GM19463 (cell line): Measurements from ENCODE around the gene CASP5.
"Not testable (repeated sequence)": the region's sequence is repeated elsewhere in the genome, so short reads cannot be mapped to it uniquely, and the experiment has no call there.

ENCODE experiments used
- ATAC-seq: cut with Tn5 transposase; IDR thresholded peaks from one replicate; pipeline ENCODE4 v1.9.1; 2021; ENCODE audit warnings: mild to moderate bottlenecking, moderate library complexity; ENCODE audit not compliant: unreplicated experiment

The CASP5 gene

DNA sequence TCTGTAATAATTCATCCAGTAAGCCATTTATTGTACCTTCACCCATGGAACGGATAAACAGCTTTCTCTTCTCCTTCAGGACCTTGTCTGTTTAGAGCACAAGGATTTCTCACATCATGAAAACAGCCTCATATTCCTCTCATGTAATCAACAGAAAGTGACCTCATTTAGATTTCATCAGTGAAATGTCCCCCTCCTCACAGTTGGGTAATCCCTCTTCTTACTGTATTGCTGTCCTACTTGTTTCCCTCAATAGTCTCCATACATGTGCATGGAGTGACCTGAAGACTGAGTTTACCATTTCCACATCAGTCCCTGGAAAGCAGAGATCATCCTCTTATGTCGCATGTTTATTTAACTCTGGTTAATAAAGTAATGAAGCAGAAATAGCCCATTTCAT is 11.4 kb upstream of the CASP5 start:
- ATAC-seq: peak; percentile 2

DNA sequence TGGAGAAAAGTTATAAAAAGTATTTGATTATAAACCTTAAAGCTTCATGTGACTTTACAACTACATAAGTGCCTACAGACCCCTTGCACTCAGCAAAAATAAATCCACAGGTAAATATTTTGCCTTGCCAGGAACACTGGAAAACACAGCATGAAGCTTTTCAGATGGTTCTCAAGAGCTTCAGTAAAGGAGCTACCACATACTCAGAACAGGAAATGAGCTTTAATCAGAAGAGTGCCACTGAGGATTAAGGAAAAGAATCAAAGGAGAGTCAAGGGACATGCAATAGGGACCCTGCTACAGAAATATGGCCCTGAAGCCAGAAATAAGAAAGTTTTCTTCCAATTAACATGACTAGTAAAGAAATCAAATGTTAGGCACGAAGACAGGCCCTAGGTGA is 10.8 kb upstream of the CASP5 start:
- ATAC-seq: no peak

GRCh38 chr11:105033343-105033742 is 10.4 kb upstream of the CASP5 start:
- ATAC-seq: no peak

GRCh38 chr11:105032495-105032894 is 9.5 kb upstream of the CASP5 start:
- no peak for ATAC-seq

DNA sequence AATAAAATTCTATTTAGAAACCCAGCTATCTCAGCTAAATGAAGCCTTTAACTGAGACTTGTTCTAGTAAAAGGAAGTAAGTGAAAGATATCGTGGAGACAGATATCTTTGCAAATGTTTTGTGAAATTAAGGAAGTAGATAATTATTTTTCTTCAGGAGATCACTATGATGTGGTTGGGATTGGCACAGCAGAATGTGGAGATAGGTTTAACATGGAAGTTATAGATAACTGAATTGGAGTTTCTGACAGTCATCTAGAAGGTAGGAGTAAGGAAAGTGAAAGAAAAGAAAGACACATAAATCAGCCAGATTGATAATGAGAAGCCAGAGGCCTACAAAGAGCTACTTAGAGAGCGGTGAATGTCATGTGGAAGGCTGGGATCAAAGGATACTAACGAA is 4.7 kb upstream of the CASP5 start:
- no peak for ATAC-seq

GRCh38 chr11:105024394-105024793 is 1.4 kb upstream of the CASP5 start:
- no peak for ATAC-seq

- ATAC-seq: no peak
These were observed 441 bp downstream of the CASP5 start for GRCh38 chr11:105022527-105022926.

DNA sequence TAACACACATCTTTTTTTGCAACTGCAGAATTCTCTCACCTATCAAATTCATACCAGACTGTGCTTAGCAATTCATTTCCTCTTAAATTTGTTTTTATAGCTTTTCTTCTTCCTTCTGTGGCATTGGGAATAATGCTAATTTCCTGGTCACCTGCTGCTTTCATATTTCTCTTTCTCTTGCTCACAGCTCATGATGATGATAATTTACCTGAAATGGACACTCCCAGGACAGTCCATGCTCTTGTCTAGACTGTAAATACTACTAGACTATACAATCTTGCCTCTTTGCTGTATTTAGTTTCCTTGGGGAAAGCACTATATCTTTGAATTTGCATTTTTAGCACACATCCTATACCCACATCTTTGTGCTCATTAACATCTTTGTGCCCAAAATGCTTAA is 15.5 kb downstream of the CASP5 start:
- ATAC-seq: no peak

DNA sequence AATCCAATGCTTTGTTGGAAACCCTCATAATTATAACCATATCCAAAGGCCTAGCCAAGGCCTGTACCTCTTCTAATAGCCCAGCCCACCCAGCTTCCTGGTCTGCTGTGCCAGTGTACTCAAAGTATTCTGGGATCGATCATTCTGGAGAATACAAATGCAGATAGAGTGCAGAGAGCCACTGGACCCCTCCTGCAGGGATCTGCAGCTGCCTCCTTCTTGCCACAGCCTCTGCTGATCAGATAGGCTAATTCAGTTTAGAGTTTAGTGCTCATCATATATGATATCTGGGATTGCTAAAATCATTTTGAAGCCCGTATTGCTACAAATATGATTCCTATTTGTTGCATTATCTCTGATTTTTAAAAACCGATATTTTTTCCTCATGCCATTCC is 17.5 kb downstream of the CASP5 start:
- no peak for ATAC-seq

DNA sequence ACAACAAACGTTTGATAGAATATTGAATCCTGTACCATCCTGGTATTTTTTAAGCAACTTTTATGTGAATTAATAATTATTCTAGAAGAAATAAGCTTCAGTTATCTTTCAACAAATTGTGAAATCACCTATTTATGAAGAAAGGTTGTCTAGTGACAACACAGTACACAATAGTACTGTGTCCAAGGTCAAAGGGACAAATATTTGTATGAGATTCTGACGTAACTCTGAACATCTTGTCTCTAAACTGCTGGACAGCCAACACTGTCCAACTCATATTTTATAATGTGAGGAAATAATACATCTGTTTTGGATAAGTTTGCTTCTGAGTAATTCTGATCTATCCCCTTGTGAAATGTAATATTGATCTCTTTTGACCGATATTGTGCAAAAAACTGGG is 18.9 kb downstream of the CASP5 start:
- no peak for ATAC-seq

DNA sequence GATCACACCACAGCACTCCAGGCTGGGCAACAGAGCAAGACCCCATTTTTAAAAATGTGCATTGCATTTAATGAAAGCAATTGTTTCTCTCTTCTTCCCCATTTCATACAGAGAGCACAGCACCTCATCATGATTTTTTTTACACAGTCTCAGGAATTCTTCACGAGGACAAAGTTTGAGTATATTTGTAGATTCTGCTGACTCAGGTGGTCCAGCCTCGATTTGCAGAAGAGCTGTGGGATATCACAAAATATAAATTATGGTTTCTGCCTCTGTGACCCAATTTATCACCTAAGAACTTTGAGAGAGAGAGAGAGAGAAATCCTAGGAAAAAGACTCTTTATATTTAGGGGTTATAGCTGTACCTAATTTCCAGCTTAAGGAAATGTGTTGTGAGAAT is 19.8 kb downstream of the CASP5 start:
- no peak for ATAC-seq

DNA sequence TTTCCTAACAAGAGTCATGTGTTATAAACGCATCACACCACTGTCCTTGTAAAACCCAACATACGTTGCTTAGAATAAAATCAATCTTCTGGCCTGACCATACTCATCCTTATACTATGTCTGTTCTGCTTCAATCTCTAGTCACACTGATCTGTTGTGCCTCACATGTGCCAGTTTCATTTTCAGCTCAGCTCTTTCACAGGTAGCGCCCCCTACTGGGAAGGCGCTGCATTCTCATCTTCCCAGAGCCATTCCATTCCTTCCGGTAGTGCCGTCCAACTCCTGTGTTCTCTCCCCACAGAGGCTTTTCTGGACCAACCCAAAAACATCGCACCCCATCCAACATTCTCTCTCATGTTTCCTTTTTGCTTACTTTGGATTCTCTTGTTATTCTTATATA is 22.2 kb downstream of the CASP5 start:
- ATAC-seq: peak; percentile 91

DNA sequence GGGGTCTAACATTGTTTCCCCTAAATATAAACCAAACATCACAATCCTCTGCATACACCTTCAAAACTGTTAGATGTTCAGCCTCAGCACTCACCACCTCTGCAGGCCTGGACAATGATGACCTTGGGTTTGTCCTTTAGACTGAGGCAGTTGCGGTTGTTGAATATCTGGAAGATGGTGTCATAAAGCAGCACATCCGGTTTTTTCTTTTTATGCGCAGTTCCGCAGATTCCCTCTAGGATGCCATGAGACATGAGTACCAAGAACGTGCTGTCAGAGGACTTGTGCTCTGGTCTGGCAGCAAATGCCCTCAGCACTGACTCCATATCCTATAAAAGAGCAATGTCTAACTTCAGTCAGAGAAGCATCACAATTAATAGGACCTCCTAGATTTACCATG is 22.8 kb downstream of the CASP5 start:
- no peak for ATAC-seq

DNA sequence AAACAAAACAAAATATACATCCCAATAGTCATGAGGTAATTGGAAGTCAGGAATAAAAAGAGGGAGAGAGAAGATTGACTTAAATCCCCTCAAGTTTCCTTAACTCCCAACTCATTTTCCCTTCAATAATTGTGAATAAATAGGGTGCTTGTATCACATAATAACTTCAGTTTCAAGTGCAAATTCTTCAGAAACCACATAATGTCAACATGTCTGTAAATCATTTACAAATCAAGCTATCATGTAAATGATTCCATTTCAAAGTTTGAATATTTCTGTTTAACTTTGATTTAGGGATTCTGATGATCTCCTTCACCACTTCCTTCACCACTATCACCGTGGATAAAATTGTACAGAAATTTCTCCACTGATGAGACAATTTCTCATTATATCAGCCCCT is 23.2 kb downstream of the CASP5 start:
- no peak for ATAC-seq

GRCh38 chr11:104997288-104997687 is 25.7 kb downstream of the CASP5 start:
- no peak for ATAC-seq

DNA sequence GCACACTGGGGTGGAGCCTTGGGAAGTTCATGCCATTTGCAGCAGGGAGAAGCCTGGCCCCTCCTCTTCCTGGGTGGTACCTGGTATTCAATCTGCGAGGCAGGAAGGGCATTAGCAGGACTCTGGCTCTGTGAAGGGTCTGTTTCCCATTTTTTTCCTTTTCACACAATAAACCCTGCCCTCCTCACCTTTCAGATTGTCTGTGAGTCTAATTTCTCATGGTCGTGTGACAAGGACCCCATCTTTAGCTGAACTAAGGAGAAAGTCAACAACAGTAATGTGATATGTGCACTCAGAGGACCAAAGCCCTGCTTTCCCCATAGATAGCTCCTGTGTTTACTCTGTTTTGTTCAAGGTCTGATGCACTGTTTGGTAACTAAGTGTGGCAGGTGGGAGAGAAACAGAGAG is 28.0 kb downstream of the CASP5 start:
- ATAC-seq: no peak

- no peak for ATAC-seq
These were observed 30.2 kb downstream of the CASP5 start for GRCh38 chr11:104992781-104993180.

DNA sequence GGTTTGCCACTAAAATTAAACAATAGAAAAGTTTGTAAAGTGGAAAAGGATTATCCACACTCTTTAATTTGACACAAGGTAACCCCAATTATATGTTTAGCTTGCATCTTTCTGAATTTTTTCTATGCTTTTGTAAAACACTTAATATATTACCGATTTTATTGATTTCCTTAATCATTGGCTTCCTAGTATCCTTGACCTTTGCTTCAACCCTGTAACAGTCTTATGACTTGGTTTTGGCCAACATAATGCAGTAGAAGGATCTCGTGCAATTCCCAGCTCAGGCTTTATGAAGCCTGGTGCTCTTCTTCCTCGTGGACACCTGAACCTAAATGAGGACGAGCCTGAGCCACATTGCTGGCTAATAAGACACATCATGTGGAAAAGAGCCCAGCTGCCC is 31.0 kb downstream of the CASP5 start:
- ATAC-seq: no peak

- no peak for ATAC-seq
These were observed 38.2 kb downstream of the CASP5 start for GRCh38 chr11:104984808-104985207.

DNA sequence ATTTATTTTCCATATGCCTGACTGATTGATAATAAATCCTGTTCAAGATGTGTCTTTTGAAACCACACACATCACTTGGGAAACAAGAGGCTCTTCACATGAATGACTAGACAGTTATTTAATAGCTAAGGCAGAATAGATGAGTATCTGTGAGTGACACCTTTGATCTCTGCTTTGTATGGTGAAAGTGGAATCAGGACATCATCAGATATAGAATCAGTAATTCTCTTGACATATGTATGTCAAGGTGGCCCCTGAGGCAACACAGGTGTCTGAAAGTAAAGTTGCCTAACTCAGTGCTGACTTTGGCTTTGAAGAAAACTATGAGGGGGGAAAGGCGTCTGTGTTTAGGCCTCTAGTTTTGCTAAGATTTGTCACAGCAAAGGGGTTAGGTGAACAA is 43.1 kb downstream of the CASP5 start:
- no peak for ATAC-seq

- no peak for ATAC-seq
These were observed 49.4 kb downstream of the CASP5 start for GRCh38 chr11:104973616-104974015.

- not testable (repeated sequence) for ATAC-seq
These were observed 50.0 kb downstream of the CASP5 start for GRCh38 chr11:104972924-104973323.

- no peak for ATAC-seq
These were observed 52.2 kb downstream of the CASP5 start for GRCh38 chr11:104970756-104971155.
